WTC11 (cell line): ENCODE results near the gene RAB3GAP1. TPM values are rescaled to one million over a fixed set of nuclear protein-coding genes. Genes with fewer than 3 reads are reported as not detected.

ENCODE experiments used
- ATAC-seq: fragments of 200-7000 bp; cut with Tn5 transposase; 2 replicates; pipeline ENCODE4 v1.10.0; 2021; ENCODE audit warnings: mild to moderate bottlenecking, moderate library complexity
- CTCF ChIA-PET: fragments of 300-600 bp; sonication (Branson Sonifier 250); formaldehyde crosslinking; loops from one replicate; lab custom pipeline; 2021; ENCODE audit warnings: antibody characterized with exemption; lab: Charles Lee
- POLR2A ChIA-PET: fragments of 350-600 bp; sonication (Branson Sonifier 250); formaldehyde crosslinking; loops from one replicate; lab custom pipeline; 2021; ENCODE audit warnings: antibody characterized with exemption; lab: Charles Lee
- DNase-seq: peaks from one replicate; pipeline ENCODE4 v3.0.0; 2021; ENCODE audit warnings: low spot score
- H3K27ac Mint-ChIP-seq: 2 replicates; pipeline ENCODE4 v1.8.0; 2021; ENCODE audit warnings: mixed read lengths
- H3K27me3 Mint-ChIP-seq: 2 replicates; pipeline ENCODE4 v1.8.0; 2021; ENCODE audit warnings: low read depth, mild to moderate bottlenecking, moderate library complexity, mixed read lengths
- H3K36me3 Mint-ChIP-seq: 2 replicates; pipeline ENCODE4 v1.8.0; 2021; ENCODE audit warnings: mixed read lengths
- H3K4me1 Mint-ChIP-seq: 2 replicates; pipeline ENCODE4 v1.8.0; 2022; ENCODE audit warnings: mixed read lengths
- H3K4me3 Mint-ChIP-seq: 2 replicates; pipeline ENCODE4 v1.8.0; 2021; ENCODE audit warnings: mild to moderate bottlenecking, moderate library complexity, mixed read lengths
- H3K9me3 Mint-ChIP-seq: 2 replicates; pipeline ENCODE4 v1.8.0; 2021; ENCODE audit warnings: mixed read lengths
- ATF1 ChIP-seq: sonication (generic); formaldehyde crosslinking; IDR thresholded peaks from 2 replicates; pipeline ENCODE4 v1.8.1; 2023; ENCODE audit warnings: mild to moderate bottlenecking, moderate library complexity, missing genetic modification reagents
- CBFB ChIP-seq: sonication (generic); formaldehyde crosslinking; IDR thresholded peaks from 2 replicates; pipeline ENCODE4 v1.8.1; 2022; ENCODE audit warnings: mild to moderate bottlenecking, low read depth, missing genetic modification reagents
- CREM ChIP-seq: sonication (generic); formaldehyde crosslinking; IDR thresholded peaks from 2 replicates; pipeline ENCODE4 v1.8.1; 2022; ENCODE audit warnings: mild to moderate bottlenecking, missing genetic modification reagents, moderate library complexity
- ESRRA ChIP-seq: sonication (generic); formaldehyde crosslinking; IDR thresholded peaks from 2 replicates; pipeline ENCODE4 v1.8.1; 2022; ENCODE audit warnings: mild to moderate bottlenecking, missing genetic modification reagents, borderline replicate concordance
- FOXK1 ChIP-seq: sonication (generic); formaldehyde crosslinking; IDR thresholded peaks from 2 replicates; pipeline ENCODE4 v1.8.0; 2022; ENCODE audit warnings: mild to moderate bottlenecking, moderate library complexity, missing genetic modification reagents
- FOXP1 ChIP-seq: sonication (generic); formaldehyde crosslinking; IDR thresholded peaks from 2 replicates; pipeline ENCODE4 v1.8.0; 2022; ENCODE audit warnings: missing genetic modification reagents, mild to moderate bottlenecking, moderate library complexity, borderline replicate concordance
- GTF2I ChIP-seq: fragments of 250-450 bp; sonication (Bioruptor Pico); conservative IDR thresholded peaks from 2 replicates; pipeline ENCODE4 v1.4.0; 2021; ENCODE audit warnings: mild to moderate bottlenecking
- JUN ChIP-seq: sonication (generic); formaldehyde crosslinking; IDR thresholded peaks from 2 replicates; pipeline ENCODE4 v1.8.0; 2023; ENCODE audit warnings: mild to moderate bottlenecking, missing genetic modification reagents
- MYBL2 ChIP-seq: sonication (generic); formaldehyde crosslinking; IDR thresholded peaks from 2 replicates; pipeline ENCODE4 v1.8.1; 2023; ENCODE audit warnings: mild to moderate bottlenecking, moderate library complexity, missing genetic modification reagents
- RELA ChIP-seq: sonication (generic); formaldehyde crosslinking; IDR thresholded peaks from 2 replicates; pipeline ENCODE4 v1.8.1; 2022; ENCODE audit warnings: missing genetic modification reagents, mild to moderate bottlenecking, borderline replicate concordance
- SMAD3 ChIP-seq: sonication (generic); formaldehyde crosslinking; IDR thresholded peaks from 2 replicates; pipeline ENCODE4 v1.8.0; 2022; ENCODE audit warnings: missing genetic modification reagents, mild to moderate bottlenecking, borderline replicate concordance
- SP1 ChIP-seq: sonication (generic); formaldehyde crosslinking; conservative IDR thresholded peaks from 2 replicates; pipeline ENCODE4 v1.8.1; 2022; ENCODE audit warnings: missing genetic modification reagents
- TEAD4 ChIP-seq: sonication (generic); formaldehyde crosslinking; IDR thresholded peaks from 2 replicates; pipeline ENCODE4 v1.8.0; 2022; ENCODE audit warnings: mild to moderate bottlenecking, missing genetic modification reagents
- ZNF138 ChIP-seq: sonication (generic); formaldehyde crosslinking; conservative IDR thresholded peaks from 2 replicates; pipeline ENCODE4 v1.8.1; 2022; ENCODE audit warnings: mild to moderate bottlenecking, moderate library complexity, missing genetic modification reagents
- ZNF219 ChIP-seq: sonication (generic); formaldehyde crosslinking; IDR thresholded peaks from 2 replicates; pipeline ENCODE4 v1.8.0; 2023; ENCODE audit warnings: missing genetic modification reagents, mild to moderate bottlenecking, borderline replicate concordance
- ZNF232 ChIP-seq: sonication (generic); formaldehyde crosslinking; IDR thresholded peaks from 2 replicates; pipeline ENCODE4 v1.8.0; 2022; ENCODE audit warnings: mild to moderate bottlenecking, missing genetic modification reagents
- ZNF263 ChIP-seq: sonication (generic); formaldehyde crosslinking; IDR thresholded peaks from 2 replicates; pipeline ENCODE4 v1.8.1; 2022; ENCODE audit warnings: low read depth, mild to moderate bottlenecking, moderate library complexity, missing genetic modification reagents
- ZNF423 ChIP-seq: fragments of 250-450 bp; sonication (Bioruptor Pico); IDR thresholded peaks from 2 replicates; pipeline ENCODE4 v2.1.2; 2022; ENCODE audit warnings: mild to moderate bottlenecking, moderate library complexity
- total RNA-seq: library from RNA; stranded (reverse); gene quantifications from 3 replicates; pipeline ENCODE4 v1.2.3, GENCODE V29; 2021
- TF ChIP-seq, protein P1 (sequence below): sonication (generic); formaldehyde crosslinking; IDR thresholded peaks from 2 replicates; pipeline ENCODE4 v1.8.0; 2022; ENCODE audit warnings: mild to moderate bottlenecking, missing genetic modification reagents
- TF ChIP-seq, protein P2 (sequence below): sonication (generic); formaldehyde crosslinking; IDR thresholded peaks from 2 replicates; pipeline ENCODE4 v1.8.0; 2023; ENCODE audit warnings: mild to moderate bottlenecking, missing genetic modification reagents
- TF ChIP-seq, protein P3 (sequence below): fragments of 250-450 bp; sonication (Bioruptor Pico); IDR thresholded peaks from 2 replicates; pipeline ENCODE4 v1.8.0; 2021; ENCODE audit warnings: mild to moderate bottlenecking
- TF ChIP-seq, protein P4 (sequence below): fragments of 200-600 bp; IDR thresholded peaks from 2 replicates; pipeline ENCODE4 v1.8.0; 2022; ENCODE audit warnings: antibody characterized with exemption
- TF ChIP-seq, protein P5 (sequence below): sonication (generic); formaldehyde crosslinking; IDR thresholded peaks from 2 replicates; pipeline ENCODE4 v1.8.1; 2023; ENCODE audit warnings: mild to moderate bottlenecking, missing genetic modification reagents

RAB3GAP1 gene
- total RNA-seq, 1 experiment from 2014 or later, result 27.6 TPM

DNA sequence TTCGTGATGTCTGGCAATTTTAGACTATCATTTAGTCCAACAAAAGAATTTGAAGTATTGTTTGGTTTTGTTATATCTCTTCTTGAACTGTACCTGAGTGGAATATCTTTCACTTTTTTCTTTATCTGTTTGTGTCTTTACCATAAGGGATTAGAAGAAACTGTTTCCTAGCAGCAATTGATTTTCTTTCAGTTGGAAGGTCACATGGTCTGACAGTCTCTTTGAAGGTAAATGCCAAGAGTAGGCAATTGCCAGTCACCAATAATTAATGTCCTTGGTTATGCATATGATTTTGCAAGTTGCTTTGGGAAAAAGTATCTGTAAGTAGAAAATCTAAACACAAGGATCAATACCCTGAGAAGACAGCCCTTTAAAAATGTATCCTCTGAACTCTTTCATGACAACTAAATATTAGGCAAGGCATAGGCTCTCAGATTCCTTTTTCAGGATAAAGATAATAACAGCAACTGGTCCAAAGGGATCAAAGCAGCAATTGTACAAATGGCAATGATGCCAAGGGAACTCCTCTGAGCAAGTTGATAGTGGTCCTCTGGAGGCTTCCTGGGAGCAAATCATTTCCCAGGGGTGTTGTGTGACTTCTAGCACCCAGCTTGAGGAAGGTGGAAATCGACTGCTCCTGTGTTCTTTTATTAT, 22.5 kb upstream of the RAB3GAP1 start (continued):
- TF ChIP-seq ZNF219 (CRISPR knock-in tag), result no peak
- no peak for TF ChIP-seq FOXP1 (CRISPR knock-in tag)
- no peak for TF ChIP-seq ZNF423 (CRISPR knock-in tag)
- no peak for TF ChIP-seq ZNF138 (CRISPR knock-in tag)
- TF ChIP-seq GTF2I (CRISPR knock-in tag), result no peak
- TF ChIP-seq MYBL2, result no peak
- no peak for TF ChIP-seq TEAD4 (CRISPR knock-in tag)
- no peak for TF ChIP-seq FOXK1 (CRISPR knock-in tag)
- TF ChIP-seq, protein P1, sequence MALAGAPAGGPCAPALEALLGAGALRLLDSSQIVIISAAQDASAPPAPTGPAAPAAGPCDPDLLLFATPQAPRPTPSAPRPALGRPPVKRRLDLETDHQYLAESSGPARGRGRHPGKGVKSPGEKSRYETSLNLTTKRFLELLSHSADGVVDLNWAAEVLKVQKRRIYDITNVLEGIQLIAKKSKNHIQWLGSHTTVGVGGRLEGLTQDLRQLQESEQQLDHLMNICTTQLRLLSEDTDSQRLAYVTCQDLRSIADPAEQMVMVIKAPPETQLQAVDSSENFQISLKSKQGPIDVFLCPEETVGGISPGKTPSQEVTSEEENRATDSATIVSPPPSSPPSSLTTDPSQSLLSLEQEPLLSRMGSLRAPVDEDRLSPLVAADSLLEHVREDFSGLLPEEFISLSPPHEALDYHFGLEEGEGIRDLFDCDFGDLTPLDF (CRISPR knock-in tag), result no peak
- TF ChIP-seq, protein P2, sequence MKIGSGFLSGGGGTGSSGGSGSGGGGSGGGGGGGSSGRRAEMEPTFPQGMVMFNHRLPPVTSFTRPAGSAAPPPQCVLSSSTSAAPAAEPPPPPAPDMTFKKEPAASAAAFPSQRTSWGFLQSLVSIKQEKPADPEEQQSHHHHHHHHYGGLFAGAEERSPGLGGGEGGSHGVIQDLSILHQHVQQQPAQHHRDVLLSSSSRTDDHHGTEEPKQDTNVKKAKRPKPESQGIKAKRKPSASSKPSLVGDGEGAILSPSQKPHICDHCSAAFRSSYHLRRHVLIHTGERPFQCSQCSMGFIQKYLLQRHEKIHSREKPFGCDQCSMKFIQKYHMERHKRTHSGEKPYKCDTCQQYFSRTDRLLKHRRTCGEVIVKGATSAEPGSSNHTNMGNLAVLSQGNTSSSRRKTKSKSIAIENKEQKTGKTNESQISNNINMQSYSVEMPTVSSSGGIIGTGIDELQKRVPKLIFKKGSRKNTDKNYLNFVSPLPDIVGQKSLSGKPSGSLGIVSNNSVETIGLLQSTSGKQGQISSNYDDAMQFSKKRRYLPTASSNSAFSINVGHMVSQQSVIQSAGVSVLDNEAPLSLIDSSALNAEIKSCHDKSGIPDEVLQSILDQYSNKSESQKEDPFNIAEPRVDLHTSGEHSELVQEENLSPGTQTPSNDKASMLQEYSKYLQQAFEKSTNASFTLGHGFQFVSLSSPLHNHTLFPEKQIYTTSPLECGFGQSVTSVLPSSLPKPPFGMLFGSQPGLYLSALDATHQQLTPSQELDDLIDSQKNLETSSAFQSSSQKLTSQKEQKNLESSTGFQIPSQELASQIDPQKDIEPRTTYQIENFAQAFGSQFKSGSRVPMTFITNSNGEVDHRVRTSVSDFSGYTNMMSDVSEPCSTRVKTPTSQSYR (CRISPR knock-in tag), result no peak
- no peak for TF ChIP-seq CREM (CRISPR knock-in tag)

DNA sequence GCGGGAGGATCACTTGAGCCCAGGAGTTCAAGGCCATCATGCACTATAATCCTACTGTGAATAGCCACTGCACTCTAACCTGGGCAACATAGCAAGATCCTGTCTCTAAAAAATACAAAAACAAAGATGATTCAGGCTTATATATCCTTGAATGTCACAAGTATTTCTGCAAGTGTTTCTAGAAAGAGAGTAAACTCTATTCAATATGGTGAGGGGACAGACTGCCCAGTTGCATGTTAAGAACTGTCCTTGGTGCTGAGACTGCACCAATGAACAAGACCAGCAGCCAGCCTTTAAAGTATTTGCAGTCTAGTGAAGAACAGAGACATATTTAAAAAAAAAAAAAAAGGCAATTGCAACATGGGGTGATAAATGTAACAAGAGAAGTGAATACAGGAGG, 21.3 kb upstream of the RAB3GAP1 start:
- no peaks in the 10 kb centered on the region for H3K4me1 Mint-ChIP-seq
- peak; percentile 51; the same call in 1 of the 2 replicates for ATAC-seq
- no peak overlapping the region for H3K4me3 Mint-ChIP-seq
- ChIA-PET POLR2A (no interaction called here), CTCF (no interaction called here)
- H3K27ac Mint-ChIP-seq, result no peak overlapping the region
- no peak for DNase-seq
- H3K27me3 Mint-ChIP-seq, result peaks cover 2% of the 10 kb centered on the region; the same call in 1 of the 2 replicates
- H3K36me3 Mint-ChIP-seq, result peaks cover 5% of the 10 kb centered on the region; the same call in 1 of the 2 replicates
- H3K9me3 Mint-ChIP-seq, result peaks cover 11% of the 10 kb centered on the region
- TF ChIP-seq, protein P3, sequence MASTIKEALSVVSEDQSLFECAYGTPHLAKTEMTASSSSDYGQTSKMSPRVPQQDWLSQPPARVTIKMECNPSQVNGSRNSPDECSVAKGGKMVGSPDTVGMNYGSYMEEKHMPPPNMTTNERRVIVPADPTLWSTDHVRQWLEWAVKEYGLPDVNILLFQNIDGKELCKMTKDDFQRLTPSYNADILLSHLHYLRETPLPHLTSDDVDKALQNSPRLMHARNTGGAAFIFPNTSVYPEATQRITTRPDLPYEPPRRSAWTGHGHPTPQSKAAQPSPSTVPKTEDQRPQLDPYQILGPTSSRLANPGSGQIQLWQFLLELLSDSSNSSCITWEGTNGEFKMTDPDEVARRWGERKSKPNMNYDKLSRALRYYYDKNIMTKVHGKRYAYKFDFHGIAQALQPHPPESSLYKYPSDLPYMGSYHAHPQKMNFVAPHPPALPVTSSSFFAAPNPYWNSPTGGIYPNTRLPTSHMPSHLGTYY, result no peak
- TF ChIP-seq ZNF219 (CRISPR knock-in tag) (no peak), SMAD3 (CRISPR knock-in tag) (no peak), JUN (CRISPR knock-in tag) (no peak), RELA (CRISPR knock-in tag) (no peak), ATF1 (CRISPR knock-in tag) (no peak), SP1 (CRISPR knock-in tag) (no peak), ZNF263 (CRISPR knock-in tag) (no peak), ZNF232 (no peak), ESRRA (CRISPR knock-in tag) (no peak), CBFB (CRISPR knock-in tag) (no peak)
- TF ChIP-seq, protein P4, sequence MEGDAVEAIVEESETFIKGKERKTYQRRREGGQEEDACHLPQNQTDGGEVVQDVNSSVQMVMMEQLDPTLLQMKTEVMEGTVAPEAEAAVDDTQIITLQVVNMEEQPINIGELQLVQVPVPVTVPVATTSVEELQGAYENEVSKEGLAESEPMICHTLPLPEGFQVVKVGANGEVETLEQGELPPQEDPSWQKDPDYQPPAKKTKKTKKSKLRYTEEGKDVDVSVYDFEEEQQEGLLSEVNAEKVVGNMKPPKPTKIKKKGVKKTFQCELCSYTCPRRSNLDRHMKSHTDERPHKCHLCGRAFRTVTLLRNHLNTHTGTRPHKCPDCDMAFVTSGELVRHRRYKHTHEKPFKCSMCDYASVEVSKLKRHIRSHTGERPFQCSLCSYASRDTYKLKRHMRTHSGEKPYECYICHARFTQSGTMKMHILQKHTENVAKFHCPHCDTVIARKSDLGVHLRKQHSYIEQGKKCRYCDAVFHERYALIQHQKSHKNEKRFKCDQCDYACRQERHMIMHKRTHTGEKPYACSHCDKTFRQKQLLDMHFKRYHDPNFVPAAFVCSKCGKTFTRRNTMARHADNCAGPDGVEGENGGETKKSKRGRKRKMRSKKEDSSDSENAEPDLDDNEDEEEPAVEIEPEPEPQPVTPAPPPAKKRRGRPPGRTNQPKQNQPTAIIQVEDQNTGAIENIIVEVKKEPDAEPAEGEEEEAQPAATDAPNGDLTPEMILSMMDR, result no peak
- TF ChIP-seq, protein P2 (CRISPR knock-in tag), result no peak
- TF ChIP-seq, protein P5, sequence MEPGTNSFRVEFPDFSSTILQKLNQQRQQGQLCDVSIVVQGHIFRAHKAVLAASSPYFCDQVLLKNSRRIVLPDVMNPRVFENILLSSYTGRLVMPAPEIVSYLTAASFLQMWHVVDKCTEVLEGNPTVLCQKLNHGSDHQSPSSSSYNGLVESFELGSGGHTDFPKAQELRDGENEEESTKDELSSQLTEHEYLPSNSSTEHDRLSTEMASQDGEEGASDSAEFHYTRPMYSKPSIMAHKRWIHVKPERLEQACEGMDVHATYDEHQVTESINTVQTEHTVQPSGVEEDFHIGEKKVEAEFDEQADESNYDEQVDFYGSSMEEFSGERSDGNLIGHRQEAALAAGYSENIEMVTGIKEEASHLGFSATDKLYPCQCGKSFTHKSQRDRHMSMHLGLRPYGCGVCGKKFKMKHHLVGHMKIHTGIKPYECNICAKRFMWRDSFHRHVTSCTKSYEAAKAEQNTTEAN (CRISPR knock-in tag), result no peak
